CD4-positive, alpha-beta memory T cell (primary cell): Measurements from ENCODE around the gene GTF2B. TPM values are rescaled to one million over a fixed set of nuclear protein-coding genes. Genes with fewer than 3 reads are reported as not detected.
"Not testable (repeated sequence)": the region's sequence is repeated elsewhere in the genome, so short reads cannot be mapped to it uniquely, and the experiment has no call there.

Experiments used
- CTCF ChIA-PET: fragments of 350-600 bp; sonication (Branson Sonifier 250); formaldehyde crosslinking; loops from one replicate; lab custom pipeline; 2021; ENCODE audit warnings: inconsistent platforms; ENCODE audit not compliant: partially characterized antibody; lab: Charles Lee
- POLR2A ChIA-PET: fragments of 350-600 bp; sonication (Branson Sonifier 250); formaldehyde crosslinking; loops from one replicate; lab custom pipeline; 2021; ENCODE audit not compliant: partially characterized antibody; lab: Charles Lee
- DNase-seq, 5 donors: peaks; one replicate each; pipeline versions ENCODE4 v3.0.0 to v3.0.0-alpha.2; 2020 to 2022; ENCODE audit warnings: mixed read lengths in 1 of 5
- H3K27ac ChIP-seq: one replicate; pipeline ENCODE4 v1.7.0; 2013; ENCODE audit warnings: low read depth, low read length
- H3K27me3 ChIP-seq: 2 replicates; pipeline ENCODE4 v1.7.0; 2013; ENCODE audit warnings: mild to moderate bottlenecking, low read length, moderate library complexity; ENCODE audit not compliant: insufficient read depth
- H3K36me3 ChIP-seq: 2 replicates; pipeline ENCODE4 v1.7.0; 2013; ENCODE audit warnings: mild to moderate bottlenecking, low read length, moderate library complexity; ENCODE audit not compliant: insufficient read depth
- H3K4me1 ChIP-seq: 2 replicates; pipeline ENCODE4 v1.7.0; 2013; ENCODE audit warnings: mild to moderate bottlenecking, low read length, moderate library complexity; ENCODE audit not compliant: insufficient read depth
- H3K4me3 ChIP-seq, 2 donors: one replicate each; pipeline ENCODE4 v1.7.0; 2013; ENCODE audit warnings: low read length in 2 of 2, mild to moderate bottlenecking in 1 of 2
- H3K9me3 ChIP-seq, 2 donors: one replicate each; pipeline ENCODE4 v1.7.0; 2013; ENCODE audit warnings: low read length in 2 of 2, control low read depth in 1 of 2; ENCODE audit not compliant: control insufficient read depth in 1 of 2
- H3K27ac Mint-ChIP-seq, 7 donors: one replicate each; pipeline ENCODE4 v1.8.0; 2020 to 2021; ENCODE audit warnings: mixed read lengths in 7 of 7, mild to moderate bottlenecking in 6 of 7, inconsistent platforms in 3 of 7, moderate library complexity in 3 of 7
- H3K27me3 Mint-ChIP-seq, 2 donors: one replicate each; pipeline ENCODE4 v1.8.0; 2020 to 2021; ENCODE audit warnings: mixed read lengths in 2 of 2
- H3K36me3 Mint-ChIP-seq, 2 donors: one replicate each; pipeline ENCODE4 v1.8.0; 2020 to 2021; ENCODE audit warnings: mixed read lengths in 2 of 2, inconsistent platforms in 1 of 2, mild to moderate bottlenecking in 1 of 2
- H3K4me1 Mint-ChIP-seq, 4 donors: one replicate each; pipeline ENCODE4 v1.8.0; 2020 to 2021; ENCODE audit warnings: mixed read lengths in 4 of 4, mild to moderate bottlenecking in 1 of 4
- H3K4me3 Mint-ChIP-seq, 8 donors: one replicate each; pipeline ENCODE4 v1.8.0; 2020 to 2021; ENCODE audit warnings: mixed read lengths in 8 of 8, mild to moderate bottlenecking in 7 of 8, moderate library complexity in 6 of 8, inconsistent platforms in 3 of 8
- H3K9me3 Mint-ChIP-seq, 8 donors: one replicate each; pipeline ENCODE4 v1.8.0; 2020 to 2021; ENCODE audit warnings: mixed read lengths in 8 of 8, mild to moderate bottlenecking in 5 of 8, inconsistent platforms in 3 of 8, moderate library complexity in 1 of 8
- intact Hi-C: fragments of 100-400 bp; cut with micrococcal nuclease; formaldehyde crosslinking; loops from one replicate; pipeline ENCODE4 v1.15.1; 2023
- polyA plus RNA-seq, 2 donors: library from polyadenylated mRNA; unstranded; fragments of 300-500 nt; fragmentation: Illumina TruSeq; gene quantifications; one replicate each; pipeline ENCODE4 v1.2.3, GENCODE V29; 2021
- total RNA-seq, 2 experiments: library from RNA; stranded (reverse); gene quantifications; one replicate each; pipeline ENCODE4 v1.2.3, GENCODE V29; 2021

GTF2B gene
- 10 to 100 TPM; 43.9 to 48.3 TPM for total RNA-seq
- 10 to 100 TPM; 50.2 to 68.5 TPM for polyA plus RNA-seq

GRCh38 chr1:88891318-88891950, at the start of gene GTF2B:
Gene GTF2B (minus strand): TSS chr1:88891567. CDS start chr1:88891499, 68 bp downstream.
- DNase-seq, result peak; percentile 92 to 96 (median 95)
- intact Hi-C loops, result loop anchor here (1.0 to 5.0 kb wide), 4 partner anchors 101 to 1977 kb away; partner anchors contain the start of genes HS2ST1, KYAT3, PKN2 and RBMXL1
- Histone ChIP-seq H3K27me3 (no peaks in the 10 kb centered on the region), H3K4me3 (peak within 1 kb of the TSS; percentile 84 to 90), H3K4me1 (peaks cover 42% of the 10 kb centered on the region), H3K36me3 (peaks cover 10% of the 10 kb centered on the region), H3K27ac (peak within 1 kb of the TSS; percentile 94), H3K9me3 (no peaks in the 10 kb centered on the region)
- Mint-ChIP-seq H3K36me3 (peaks cover 3 to 19% of the 10 kb centered on the region in 2 donors), H3K4me3 (peak within 1 kb of the TSS; percentile 90 to 99 (median 98)), H3K27me3 (peaks cover 0 to 2% of the 10 kb centered on the region in 2 donors), H3K4me1 (peaks cover 33 to 50% (median 42%) of the 10 kb centered on the region in 4 donors), H3K9me3 (peaks cover 0 to 4% (median 0%) of the 10 kb centered on the region in 8 donors), H3K27ac (peak within 1 kb of the TSS; percentile 94 to 99 (median 98))
- POLR2A ChIA-PET, result interaction anchor here (0.7 to 2.6 kb wide), 18 partner anchors 10 to 1104 kb away, joined by 3 to 37 read pairs (median 4); partner anchors contain the start of genes GBP1, GBP2, PKN2 and ZNF326
- CTCF ChIA-PET, result interaction anchor here (1.0 to 6.8 kb wide), 3 partner anchors 14 to 208 kb away, joined by 3 to 78 read pairs (median 4); partner anchors contain the start of gene PKN2

- H3K4me3 ChIP-seq, DNase-seq, H3K4me3 Mint-ChIP-seq, H3K27me3 Mint-ChIP-seq, H3K9me3 Mint-ChIP-seq, POLR2A ChIA-PET, CTCF ChIA-PET, H3K27ac ChIP-seq, H3K4me1 ChIP-seq, H3K9me3 ChIP-seq, intact Hi-C loops, H3K27me3 ChIP-seq: not testable (repeated sequence)
- Mint-ChIP-seq H3K36me3 (peaks cover 70 to 77% of the 10 kb centered on the region in 2 donors), H3K27ac (peak overlapping the region in 2 of 7 donors; percentile 35 to 37), H3K4me1 (peaks cover 1 to 13% (median 5%) of the 10 kb centered on the region in 4 donors)
- H3K36me3 ChIP-seq, result peaks cover 39% of the 10 kb centered on the region
These were observed 47.2 kb upstream of the GTF2B start for GRCh38 chr1:88938528-88938927.

GRCh38 chr1:88936760-88937342, 45.5 kb upstream of the GTF2B start:
- H3K4me3 Mint-ChIP-seq, result no peak overlapping the region
- ChIA-PET POLR2A (no interaction called here), CTCF (interaction anchor here (0.8 kb wide), 1 partner anchor 517 kb away, joined by 3 read pairs; no protein-coding TSS in a partner anchor)
- H3K27me3 Mint-ChIP-seq, result no peaks in the 10 kb centered on the region
- peaks cover 0 to 4% (median 0%) of the 10 kb centered on the region in 8 donors for H3K9me3 Mint-ChIP-seq
- Histone ChIP-seq H3K27ac (no peak overlapping the region), H3K4me3 (no peak overlapping the region), H3K9me3 (no peaks in the 10 kb centered on the region), H3K27me3 (no peaks in the 10 kb centered on the region), H3K4me1 (no peaks in the 10 kb centered on the region), H3K36me3 (peaks cover 29% of the 10 kb centered on the region)
- DNase-seq, result no peak
- H3K27ac Mint-ChIP-seq, result peak overlapping the region in 4 of 7 donors; percentile 13 to 54 (median 37)
- intact Hi-C loops, result loop anchor here (1.0 kb wide), 2 partner anchors 137 to 518 kb away; no protein-coding TSS in a partner anchor
- H3K4me1 Mint-ChIP-seq, result peaks cover 1 to 13% (median 5%) of the 10 kb centered on the region in 4 donors
- peaks cover 69 to 75% of the 10 kb centered on the region in 2 donors for H3K36me3 Mint-ChIP-seq

- Mint-ChIP-seq H3K9me3 (peaks cover 0 to 4% (median 0%) of the 10 kb centered on the region in 8 donors), H3K4me3 (no peak overlapping the region), H3K27ac (peak overlapping the region in 2 of 7 donors; percentile 2 to 27), H3K4me1 (peaks cover 1 to 13% (median 5%) of the 10 kb centered on the region in 4 donors), H3K36me3 (peaks cover 69 to 75% of the 10 kb centered on the region in 2 donors), H3K27me3 (no peaks in the 10 kb centered on the region)
- POLR2A ChIA-PET, result no interaction called here
- CTCF ChIA-PET, result interaction anchor here (0.8 kb wide), 1 partner anchor 518 kb away, joined by 3 read pairs; no protein-coding TSS in a partner anchor
- Histone ChIP-seq H3K4me3 (no peak overlapping the region), H3K9me3 (no peaks in the 10 kb centered on the region), H3K27me3 (no peaks in the 10 kb centered on the region), H3K27ac (no peak overlapping the region), H3K4me1 (no peaks in the 10 kb centered on the region), H3K36me3 (peaks cover 25% of the 10 kb centered on the region)
- DNase-seq, result no peak
- intact Hi-C loops, result loop anchor here (1.0 kb wide), 2 partner anchors 136 to 519 kb away; no protein-coding TSS in a partner anchor
These were observed 44.8 kb upstream of the GTF2B start for GRCh38 chr1:88936223-88936523.

- Histone ChIP-seq H3K9me3 (no peaks in the 10 kb centered on the region), H3K27me3 (no peaks in the 10 kb centered on the region), H3K4me3 (no peak overlapping the region), H3K4me1 (no peaks in the 10 kb centered on the region), H3K36me3 (peaks cover 20% of the 10 kb centered on the region), H3K27ac (no peak overlapping the region)
- no peaks in the 10 kb centered on the region for H3K27me3 Mint-ChIP-seq
- peaks cover 68 to 75% of the 10 kb centered on the region in 2 donors for H3K36me3 Mint-ChIP-seq
- peaks cover 0 to 4% (median 0%) of the 10 kb centered on the region in 8 donors for H3K9me3 Mint-ChIP-seq
- ChIA-PET POLR2A (no interaction called here), CTCF (interaction anchor here (0.8 to 1.6 kb wide), 3 partner anchors 13 to 519 kb away, joined by 3 to 6 read pairs (median 4); no protein-coding TSS in a partner anchor)
- no peak overlapping the region for H3K4me3 Mint-ChIP-seq
- H3K27ac Mint-ChIP-seq, result peak overlapping the region in 2 of 7 donors; percentile 2 to 27
- DNase-seq, result peak in 4 of 5 donors; percentile 24 to 39 (median 34)
- H3K4me1 Mint-ChIP-seq, result peaks cover 1 to 13% (median 5%) of the 10 kb centered on the region in 4 donors
- intact Hi-C loops, result loop anchor here (1.0 kb wide), 2 partner anchors 135 to 520 kb away; no protein-coding TSS in a partner anchor
These were observed 44.3 kb upstream of the GTF2B start for GRCh38 chr1:88935522-88936222.

- H3K27ac Mint-ChIP-seq, DNase-seq, intact Hi-C loops, H3K27me3 ChIP-seq, H3K4me1 Mint-ChIP-seq, H3K4me1 ChIP-seq, H3K27ac ChIP-seq, H3K9me3 Mint-ChIP-seq, H3K9me3 ChIP-seq, H3K4me3 Mint-ChIP-seq, H3K27me3 Mint-ChIP-seq, H3K4me3 ChIP-seq, CTCF ChIA-PET, POLR2A ChIA-PET: not testable (repeated sequence)
- peaks cover 17% of the 10 kb centered on the region for H3K36me3 ChIP-seq
- H3K36me3 Mint-ChIP-seq, result peaks cover 68 to 77% of the 10 kb centered on the region in 2 donors
These were observed 38.8 kb upstream of the GTF2B start for GRCh38 chr1:88930176-88930575.
